Psoas muscle (tissue), 8 donors: Measurements from ENCODE around the gene SPATA45. TPM values are rescaled to one million over a fixed set of nuclear protein-coding genes. Genes with fewer than 3 reads are reported as not detected.

Experiments used
- ATAC-seq, 4 donors: fragments of 200-7000 bp; cut with Tn5 transposase; one replicate each; pipeline ENCODE4 v1.9.1; 2020; ENCODE audit warnings: moderate library complexity in 3 of 4, mild to moderate bottlenecking in 2 of 4
- DNase-seq, 2 donors: peaks; one replicate each; pipeline ENCODE4 v3.0.0-alpha.2; 2020
- H3K27ac ChIP-seq: fragments of 200-600 bp; one replicate; pipeline ENCODE4 v1.8.0; 2022
- H3K27me3 ChIP-seq, 3 donors: fragments of 200-600 bp in 1 of 3; one replicate each; pipeline versions ENCODE4 v1.6.1 to v1.8.0; 2013 to 2022; ENCODE audit warnings: low read length in 2 of 3, mild to moderate bottlenecking in 2 of 3, moderate library complexity in 1 of 3; ENCODE audit not compliant: insufficient read depth in 3 of 3
- H3K36me3 ChIP-seq, 2 donors: fragments of 200-600 bp in 1 of 2; one replicate each; pipeline versions ENCODE4 v1.6.1 to v1.8.0; 2013 to 2022; ENCODE audit warnings: low read depth in 1 of 2, mild to moderate bottlenecking in 1 of 2, moderate library complexity in 1 of 2; ENCODE audit not compliant: insufficient read depth in 1 of 2
- H3K4me1 ChIP-seq: fragments of 200-600 bp; one replicate; pipeline ENCODE4 v1.8.0; 2022
- H3K4me3 ChIP-seq: fragments of 200-600 bp; one replicate; pipeline ENCODE4 v1.8.0; 2022; ENCODE audit warnings: mild to moderate bottlenecking
- H3K9me3 ChIP-seq: fragments of 200-600 bp; one replicate; pipeline ENCODE4 v1.8.0; 2022
- WGBS, 3 donors: extraction: QIAGEN DNeasy Blood & Tissue Kit; methylation state at CpG; one replicate each; pipeline versions ENCODE4 v1.1.6 to v1.1.7; 2013; 5-methylcytosine and 5-hydroxymethylcytosine counted together
- intact Hi-C, 2 donors: fragments of 100-400 bp; cut with DNase I; formaldehyde crosslinking; loops; one replicate each; pipeline versions ENCODE4 v1.11.0 to v1.14.2; 2022
- polyA plus RNA-seq, 3 donors: library from polyadenylated mRNA; stranded (reverse); fragments of 200-250 nt; gene quantifications; one replicate each; pipeline ENCODE4 v1.2.3, GENCODE V29; 2013
- total RNA-seq, 4 donors: library from RNA; stranded (reverse); fragmentation: NEBNext Ultra II Directional in 2 of 4; extraction: Animal tissue kit (Norgen Biotek cat#: 25700) in 2 of 4; gene quantifications; one replicate each; pipeline versions ENCODE4 v1.2.1 to v1.2.4, GENCODE V29; 2021 to 2023
- TF ChIP-seq, protein P1 (sequence below): fragments of 200-600 bp; IDR thresholded peaks from one replicate; pipeline ENCODE4 v1.8.0; 2022; ENCODE audit warnings: antibody characterized with exemption
- donor health status: healthy with polysubstance abuse.
- donor health status: DM: no; HTN: no; CAD: no; lungs with moderate emphysema.
- donor health status: Bipolar disorder and iron deficiency.
- donor health status: healthy.
- donor health status: DM: yes; HTN: yes; CAD: no.
- donor health status: DM: no; HTN: no; CAD: no.
- donor health status: DM: no; HTN: no; CAD: no.
- donor health status: DM: yes; HTN: yes; CAD: no.

SPATA45 gene
- total and polyA plus RNA-seq, 7 donors: not detected

GRCh38 chr1:212824201-212824600 lies 23.2 kb downstream of the SPATA45 start:
- H3K9me3 ChIP-seq: peaks cover 8% of the 10 kb centered on the region
- no peak for ATAC-seq
- WGBS, 3 donors: 94 to 96% (median 95%) methylated on average over 16 of the region's 16 CpGs

DNA sequence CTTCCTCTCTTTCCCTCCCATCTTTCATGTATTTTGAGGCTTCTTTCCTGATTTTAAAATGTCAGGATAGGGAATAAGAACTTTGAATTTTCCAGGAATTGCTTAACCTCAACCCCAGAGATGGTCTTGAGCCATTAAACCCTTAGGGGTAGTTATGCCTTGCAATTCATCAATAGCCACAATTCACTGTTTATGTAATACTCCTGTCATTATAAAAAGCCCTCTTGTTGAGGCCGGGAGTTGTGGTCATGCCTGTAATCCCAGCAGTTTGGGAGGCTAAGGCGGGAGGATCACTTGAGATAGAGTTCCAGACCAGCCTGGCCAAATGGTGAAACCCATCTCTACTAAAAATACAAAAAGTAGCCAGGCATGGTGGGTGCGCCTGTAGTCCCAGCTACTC lies 24.5 kb downstream of the SPATA45 start:
- TF ChIP-seq, protein P1, sequence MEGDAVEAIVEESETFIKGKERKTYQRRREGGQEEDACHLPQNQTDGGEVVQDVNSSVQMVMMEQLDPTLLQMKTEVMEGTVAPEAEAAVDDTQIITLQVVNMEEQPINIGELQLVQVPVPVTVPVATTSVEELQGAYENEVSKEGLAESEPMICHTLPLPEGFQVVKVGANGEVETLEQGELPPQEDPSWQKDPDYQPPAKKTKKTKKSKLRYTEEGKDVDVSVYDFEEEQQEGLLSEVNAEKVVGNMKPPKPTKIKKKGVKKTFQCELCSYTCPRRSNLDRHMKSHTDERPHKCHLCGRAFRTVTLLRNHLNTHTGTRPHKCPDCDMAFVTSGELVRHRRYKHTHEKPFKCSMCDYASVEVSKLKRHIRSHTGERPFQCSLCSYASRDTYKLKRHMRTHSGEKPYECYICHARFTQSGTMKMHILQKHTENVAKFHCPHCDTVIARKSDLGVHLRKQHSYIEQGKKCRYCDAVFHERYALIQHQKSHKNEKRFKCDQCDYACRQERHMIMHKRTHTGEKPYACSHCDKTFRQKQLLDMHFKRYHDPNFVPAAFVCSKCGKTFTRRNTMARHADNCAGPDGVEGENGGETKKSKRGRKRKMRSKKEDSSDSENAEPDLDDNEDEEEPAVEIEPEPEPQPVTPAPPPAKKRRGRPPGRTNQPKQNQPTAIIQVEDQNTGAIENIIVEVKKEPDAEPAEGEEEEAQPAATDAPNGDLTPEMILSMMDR: no peak
- intact Hi-C loops: no loop called here
- Histone ChIP-seq H3K27ac (no peak overlapping the region), H3K27me3 (no peaks in the 10 kb centered on the region), H3K4me3 (no peak overlapping the region), H3K4me1 (no peaks in the 10 kb centered on the region), H3K36me3 (no peaks in the 10 kb centered on the region), H3K9me3 (peaks cover 8% of the 10 kb centered on the region)
- ATAC-seq (no peak), DNase-seq (no peak)
- 88 to 93% (median 92%) methylated on average over 3 of the region's 3 CpGs for WGBS, 3 donors

More at GRCh38 chr1:212824201-212824600, 23.2 kb downstream of the SPATA45 start:
- DNase-seq: no peak
- H3K27me3 ChIP-seq: no peaks in the 10 kb centered on the region
- no peak overlapping the region for H3K27ac ChIP-seq
- intact Hi-C loops: no loop called here
- no peak overlapping the region for H3K4me3 ChIP-seq
- TF ChIP-seq, protein P1: no peak
- H3K4me1 ChIP-seq: no peaks in the 10 kb centered on the region
- H3K36me3 ChIP-seq: no peaks in the 10 kb centered on the region

DNA sequence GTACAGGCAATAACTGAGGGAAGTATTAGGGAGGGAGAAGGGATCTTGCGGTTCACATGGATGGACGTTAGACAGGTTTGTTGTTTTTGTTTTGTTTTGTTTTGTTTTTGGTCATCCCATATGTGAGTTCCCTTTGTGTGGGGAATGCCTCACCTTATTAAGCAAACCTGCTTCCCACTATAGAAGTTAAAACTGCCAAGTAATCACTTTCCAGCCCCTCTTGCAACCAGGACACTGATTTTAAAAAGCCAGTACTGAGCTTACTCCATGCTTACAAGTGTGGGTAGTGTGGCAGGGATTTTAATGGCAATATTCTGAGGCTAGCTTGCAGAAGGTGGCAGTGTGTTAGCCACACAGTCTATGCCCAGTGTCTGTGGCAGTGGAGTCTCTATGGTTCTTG lies 26.5 kb downstream of the SPATA45 start:
- intact Hi-C loops: no loop called here
- DNase-seq (no peak), ATAC-seq (no peak)
- Histone ChIP-seq H3K9me3 (peaks cover 5% of the 10 kb centered on the region), H3K27ac (no peak overlapping the region), H3K4me1 (no peaks in the 10 kb centered on the region), H3K4me3 (no peak overlapping the region), H3K27me3 (no peaks in the 10 kb centered on the region), H3K36me3 (no peaks in the 10 kb centered on the region)
- WGBS, 3 donors: 85 to 93% (median 87%) methylated on average over 2 of the region's 2 CpGs
- TF ChIP-seq, protein P1: no peak

GRCh38 chr1:212819726-212820125 lies 27.7 kb downstream of the SPATA45 start:
- TF ChIP-seq, protein P1: no peak
- 49 to 57% (median 54%) methylated on average over 5 of the region's 5 CpGs for WGBS, 3 donors
- Histone ChIP-seq H3K9me3 (no peaks in the 10 kb centered on the region), H3K36me3 (peaks cover 0 to 3% of the 10 kb centered on the region in 2 donors), H3K27ac (no peak overlapping the region), H3K4me3 (no peak overlapping the region), H3K27me3 (no peaks in the 10 kb centered on the region), H3K4me1 (no peaks in the 10 kb centered on the region)
- intact Hi-C loops: no loop called here
- no peak for ATAC-seq
- DNase-seq: no peak

- no peak overlapping the region for H3K27ac ChIP-seq
- H3K36me3 ChIP-seq: peaks cover 6 to 26% of the 10 kb centered on the region in 2 donors
- ATAC-seq (no peak), DNase-seq (no peak)
- WGBS, 3 donors: 88 to 94% (median 91%) methylated on average over 3 of the region's 3 CpGs
- TF ChIP-seq, protein P1: no peak
- intact Hi-C loops: no loop called here
- no peaks in the 10 kb centered on the region for H3K27me3 ChIP-seq
- H3K4me3 ChIP-seq: no peak overlapping the region
- H3K4me1 ChIP-seq: no peaks in the 10 kb centered on the region
- H3K9me3 ChIP-seq: no peaks in the 10 kb centered on the region
These were observed 30.7 kb downstream of the SPATA45 start for GRCh38 chr1:212816567-212817278.
